Measurements from ENCODE around the gene BTNL9. TPM values are rescaled to one million over a fixed set of nuclear protein-coding genes. Genes with fewer than 3 reads are reported as not detected.
"Not testable (repeated sequence)": the region's sequence is repeated elsewhere in the genome, so short reads cannot be mapped to it uniquely, and the experiment has no call there.

Gene BTNL9
- polyA plus RNA-seq, 2 donors, result 4.8 to 18.5 TPM

- H3K4me1 ChIP-seq (ENCODE audit: control insufficient read depth in 2 of 2, insufficient read depth in 2 of 2, low read length in 1 of 2); H3K27me3 ChIP-seq (ENCODE audit: control insufficient read depth in 1 of 2, insufficient read depth in 2 of 2, low read length in 2 of 2); H3K36me3 ChIP-seq (ENCODE audit: control insufficient read depth in 2 of 2, insufficient read depth in 2 of 2, low read length in 1 of 2); H3K4me3 ChIP-seq (ENCODE audit: low read depth in 1 of 2, low read length in 2 of 2); H3K9me3 ChIP-seq (ENCODE audit: control insufficient read depth in 2 of 2, insufficient read depth in 1 of 2, low read depth in 1 of 2, low read length in 1 of 2); H3K27ac ChIP-seq (ENCODE audit: low read depth in 2 of 2, low read length in 1 of 2): not testable (repeated sequence)
- 50 to 74% methylated on average over 1 to 3 of the region's 3 CpGs for WGBS, 2 donors
Observed at GRCh38 chr5:181095162-181095561, 55.1 kb downstream of the BTNL9 start.

GRCh38 chr5:181096721-181097382 lies 56.8 kb downstream of the BTNL9 start:
- H3K4me3 ChIP-seq (ENCODE audit: low read depth in 1 of 2, low read length in 2 of 2); H3K36me3 ChIP-seq (ENCODE audit: control insufficient read depth in 2 of 2, insufficient read depth in 2 of 2, low read length in 1 of 2); H3K27me3 ChIP-seq (ENCODE audit: control insufficient read depth in 1 of 2, insufficient read depth in 2 of 2, low read length in 2 of 2); H3K4me1 ChIP-seq (ENCODE audit: control insufficient read depth in 2 of 2, insufficient read depth in 2 of 2, low read length in 1 of 2); H3K9me3 ChIP-seq (ENCODE audit: control insufficient read depth in 2 of 2, insufficient read depth in 1 of 2, low read depth in 1 of 2, low read length in 1 of 2); H3K27ac ChIP-seq (ENCODE audit: low read depth in 2 of 2, low read length in 1 of 2): not testable (repeated sequence)
- no CpG with 5 or more reads among the region's 26 CpGs for WGBS, 2 donors

GRCh38 chr5:181097383-181097753 lies 57.3 kb downstream of the BTNL9 start:
- no CpG with 5 or more reads among the region's 26 CpGs for WGBS, 2 donors
- H3K27ac ChIP-seq (ENCODE audit: low read depth in 2 of 2, low read length in 1 of 2); H3K27me3 ChIP-seq (ENCODE audit: control insufficient read depth in 1 of 2, insufficient read depth in 2 of 2, low read length in 2 of 2); H3K4me1 ChIP-seq (ENCODE audit: control insufficient read depth in 2 of 2, insufficient read depth in 2 of 2, low read length in 1 of 2); H3K9me3 ChIP-seq (ENCODE audit: control insufficient read depth in 2 of 2, insufficient read depth in 1 of 2, low read depth in 1 of 2, low read length in 1 of 2); H3K36me3 ChIP-seq (ENCODE audit: control insufficient read depth in 2 of 2, insufficient read depth in 2 of 2, low read length in 1 of 2); H3K4me3 ChIP-seq (ENCODE audit: low read depth in 1 of 2, low read length in 2 of 2): not testable (repeated sequence)

GRCh38 chr5:181097759-181098491 lies 57.9 kb downstream of the BTNL9 start:
- H3K27me3 ChIP-seq (ENCODE audit: control insufficient read depth in 1 of 2, insufficient read depth in 2 of 2, low read length in 2 of 2); H3K27ac ChIP-seq (ENCODE audit: low read depth in 2 of 2, low read length in 1 of 2); H3K4me3 ChIP-seq (ENCODE audit: low read depth in 1 of 2, low read length in 2 of 2); H3K36me3 ChIP-seq (ENCODE audit: control insufficient read depth in 2 of 2, insufficient read depth in 2 of 2, low read length in 1 of 2); H3K9me3 ChIP-seq (ENCODE audit: control insufficient read depth in 2 of 2, insufficient read depth in 1 of 2, low read depth in 1 of 2, low read length in 1 of 2); H3K4me1 ChIP-seq (ENCODE audit: control insufficient read depth in 2 of 2, insufficient read depth in 2 of 2, low read length in 1 of 2): not testable (repeated sequence)
- WGBS, 2 donors, result 0% methylated on average over 2 of the region's 56 CpGs; no CpG with 5 or more reads in 1 of the 2 donors

GRCh38 chr5:181098762-181099601 lies 58.9 kb downstream of the BTNL9 start:
- Histone ChIP-seq H3K4me3 (ENCODE audit: low read depth in 1 of 2, low read length in 2 of 2) (no peak overlapping the region), H3K27ac (ENCODE audit: low read depth in 2 of 2, low read length in 1 of 2) (no peak overlapping the region), H3K4me1 (ENCODE audit: control insufficient read depth in 2 of 2, insufficient read depth in 2 of 2, low read length in 1 of 2) (no peaks in the 10 kb centered on the region), H3K9me3 (ENCODE audit: control insufficient read depth in 2 of 2, insufficient read depth in 1 of 2, low read depth in 1 of 2, low read length in 1 of 2) (peaks cover 0 to 2% of the 10 kb centered on the region in 2 donors), H3K36me3 (ENCODE audit: control insufficient read depth in 2 of 2, insufficient read depth in 2 of 2, low read length in 1 of 2) (no peaks in the 10 kb centered on the region), H3K27me3 (ENCODE audit: control insufficient read depth in 1 of 2, insufficient read depth in 2 of 2, low read length in 2 of 2) (peaks cover 0 to 9% of the 10 kb centered on the region in 2 donors)
- 19 to 21% methylated on average over 20 to 22 of the region's 22 CpGs for WGBS, 2 donors

- no peak overlapping the region for H3K4me3 ChIP-seq (ENCODE audit: low read depth in 1 of 2, low read length in 2 of 2)
- H3K27me3 ChIP-seq (ENCODE audit: control insufficient read depth in 1 of 2, insufficient read depth in 2 of 2, low read length in 2 of 2), result peaks cover 0 to 12% of the 10 kb centered on the region in 2 donors
- H3K36me3 ChIP-seq (ENCODE audit: control insufficient read depth in 2 of 2, insufficient read depth in 2 of 2, low read length in 1 of 2), result no peaks in the 10 kb centered on the region
- H3K4me1 ChIP-seq (ENCODE audit: control insufficient read depth in 2 of 2, insufficient read depth in 2 of 2, low read length in 1 of 2), result no peaks in the 10 kb centered on the region
- no peak overlapping the region for H3K27ac ChIP-seq (ENCODE audit: low read depth in 2 of 2, low read length in 1 of 2)
- WGBS, 2 donors, result 58 to 59% methylated on average over 11 of the region's 11 CpGs
- H3K9me3 ChIP-seq (ENCODE audit: control insufficient read depth in 2 of 2, insufficient read depth in 1 of 2, low read depth in 1 of 2, low read length in 1 of 2), result peaks cover 0 to 2% of the 10 kb centered on the region in 2 donors
Observed at GRCh38 chr5:181099602-181100086, 59.6 kb downstream of the BTNL9 start.

- Histone ChIP-seq H3K4me3 (ENCODE audit: low read depth in 1 of 2, low read length in 2 of 2) (no peak overlapping the region), H3K9me3 (ENCODE audit: control insufficient read depth in 2 of 2, insufficient read depth in 1 of 2, low read depth in 1 of 2, low read length in 1 of 2) (peaks cover 0 to 2% of the 10 kb centered on the region in 2 donors), H3K4me1 (ENCODE audit: control insufficient read depth in 2 of 2, insufficient read depth in 2 of 2, low read length in 1 of 2) (no peaks in the 10 kb centered on the region), H3K27me3 (ENCODE audit: control insufficient read depth in 1 of 2, insufficient read depth in 2 of 2, low read length in 2 of 2) (peaks cover 0 to 12% of the 10 kb centered on the region in 2 donors), H3K27ac (ENCODE audit: low read depth in 2 of 2, low read length in 1 of 2) (no peak overlapping the region), H3K36me3 (ENCODE audit: control insufficient read depth in 2 of 2, insufficient read depth in 2 of 2, low read length in 1 of 2) (no peaks in the 10 kb centered on the region)
- 7% methylated on average over 49 to 61 of the region's 62 CpGs for WGBS, 2 donors
Observed at GRCh38 chr5:181100121-181100875, 60.2 kb downstream of the BTNL9 start.

GRCh38 chr5:181101030-181101641 lies 61.1 kb downstream of the BTNL9 start:
- not testable (repeated sequence) for H3K4me3 ChIP-seq (ENCODE audit: low read depth in 1 of 2, low read length in 2 of 2); H3K27ac ChIP-seq (ENCODE audit: low read depth in 2 of 2, low read length in 1 of 2); H3K9me3 ChIP-seq (ENCODE audit: control insufficient read depth in 2 of 2, insufficient read depth in 1 of 2, low read depth in 1 of 2, low read length in 1 of 2); H3K4me1 ChIP-seq (ENCODE audit: control insufficient read depth in 2 of 2, insufficient read depth in 2 of 2, low read length in 1 of 2); H3K36me3 ChIP-seq (ENCODE audit: control insufficient read depth in 2 of 2, insufficient read depth in 2 of 2, low read length in 1 of 2)
- peaks cover 0 to 12% of the 10 kb centered on the region in 2 donors for H3K27me3 ChIP-seq (ENCODE audit: control insufficient read depth in 1 of 2, insufficient read depth in 2 of 2, low read length in 2 of 2)
- 3% methylated on average over 11 of the region's 54 CpGs; no CpG with 5 or more reads in 1 of the 2 donors for WGBS, 2 donors

All from esophagus (tissue), 2 donors.